ENCODE results near the gene EIF5.
"Not testable (repeated sequence)": the region's sequence is repeated elsewhere in the genome, so short reads cannot be mapped to it uniquely, and the experiment has no call there.

EIF5 gene

GRCh38 chr14:103336191-103336590 lies 2.2 kb downstream of the EIF5 start:
- DNase-seq (ENCODE audit: low read depth in 2 of 2): no peak

GRCh38 chr14:103337794-103338193 lies 3.8 kb downstream of the EIF5 start:
- no peak for DNase-seq (ENCODE audit: low read depth in 2 of 2)

- DNase-seq (ENCODE audit: low read depth in 2 of 2): no peak
Observed at GRCh38 chr14:103339561-103339960, 5.5 kb downstream of the EIF5 start.

- DNase-seq (ENCODE audit: low read depth in 2 of 2): no peak
Observed at GRCh38 chr14:103340480-103341212, 6.6 kb downstream of the EIF5 start.

- DNase-seq (ENCODE audit: low read depth in 2 of 2): no peak
Observed at GRCh38 chr14:103341250-103342129, 7.5 kb downstream of the EIF5 start.

- no peak for DNase-seq (ENCODE audit: low read depth in 2 of 2)
Observed at GRCh38 chr14:103343164-103343879, 9.3 kb downstream of the EIF5 start.

- DNase-seq (ENCODE audit: low read depth in 2 of 2): no peak
Observed at GRCh38 chr14:103343905-103344797, 10.1 kb downstream of the EIF5 start.

GRCh38 chr14:103346286-103346685 lies 12.2 kb downstream of the EIF5 start:
- DNase-seq (ENCODE audit: low read depth in 2 of 2): no peak

- no peak for DNase-seq (ENCODE audit: low read depth in 2 of 2)
Observed at GRCh38 chr14:103347091-103347815, 13.2 kb downstream of the EIF5 start.

- DNase-seq (ENCODE audit: low read depth in 2 of 2): no peak
Observed at GRCh38 chr14:103348154-103348553, 14.1 kb downstream of the EIF5 start.

GRCh38 chr14:103349982-103350381 lies 15.9 kb downstream of the EIF5 start:
- no peak for DNase-seq (ENCODE audit: low read depth in 2 of 2)

GRCh38 chr14:103353362-103353761 lies 19.3 kb downstream of the EIF5 start:
- no peak for DNase-seq (ENCODE audit: low read depth in 2 of 2)

GRCh38 chr14:103354141-103354540 lies 20.1 kb downstream of the EIF5 start:
- DNase-seq (ENCODE audit: low read depth in 2 of 2): no peak

- DNase-seq (ENCODE audit: low read depth in 2 of 2): no peak
Observed at GRCh38 chr14:103356024-103356682, 22.1 kb downstream of the EIF5 start.

GRCh38 chr14:103357552-103357951 lies 23.5 kb downstream of the EIF5 start:
- not testable (repeated sequence) for DNase-seq (ENCODE audit: low read depth in 2 of 2)

GRCh38 chr14:103360548-103360947 lies 26.5 kb downstream of the EIF5 start:
- no peak for DNase-seq (ENCODE audit: low read depth in 2 of 2)

- DNase-seq (ENCODE audit: low read depth in 2 of 2): no peak
Observed at GRCh38 chr14:103361867-103362266, 27.8 kb downstream of the EIF5 start.

GRCh38 chr14:103362780-103363179 lies 28.7 kb downstream of the EIF5 start:
- no peak for DNase-seq (ENCODE audit: low read depth in 2 of 2)

- no peak for DNase-seq (ENCODE audit: low read depth in 2 of 2)
Observed at GRCh38 chr14:103366741-103367140, 32.7 kb downstream of the EIF5 start.

GRCh38 chr14:103367995-103368394 lies 34.0 kb downstream of the EIF5 start:
- no peak for DNase-seq (ENCODE audit: low read depth in 2 of 2)
